PC-9 (cell line): ENCODE measurements around the gene MEAK7. TPM values are rescaled to one million over a fixed set of nuclear protein-coding genes. Genes with fewer than 3 reads are reported as not detected.

ENCODE experiments used
- BruUV-seq: library from RNA; stranded (reverse); fragments of 400-500 nt; replicated peaks from 2 replicates; lab custom pipeline; 2021; lab: Mats Ljungman, UMichigan
- CTCF ChIA-PET: fragments of 300-600 bp; sonication (Branson Sonifier 250); formaldehyde crosslinking; loops from one replicate; lab custom pipeline; 2022; ENCODE audit warnings: antibody characterized with exemption; lab: Charles Lee
- POLR2A ChIA-PET: fragments of 300-600 bp; sonication (Branson Sonifier 250); formaldehyde crosslinking; loops from one replicate; lab custom pipeline; 2022; ENCODE audit warnings: antibody characterized with exemption; ENCODE audit not compliant: unreplicated experiment; lab: Charles Lee
- DNase-seq, 2 experiments: peaks; one replicate each; pipeline versions ENCODE4 v3.0.0 to v3.0.0-alpha.2; 2015 to 2022; ENCODE audit warnings: mixed read lengths in 1 of 2
- H2AFZ ChIP-seq: fragments of 200-600 bp; sonication (generic); 2 replicates; pipeline ENCODE4 v1.8.1; 2017; ENCODE audit warnings: antibody characterized with exemption
- H3F3A ChIP-seq: fragments of 200-600 bp; sonication (generic); 2 replicates; pipeline ENCODE4 v1.8.1; 2017; ENCODE audit warnings: antibody characterized with exemption, mild to moderate bottlenecking, low read depth; ENCODE audit not compliant: insufficient read depth
- H3K27ac ChIP-seq: fragments of 200-600 bp; sonication (generic); 2 replicates; pipeline ENCODE4 v1.6.1; 2016; ENCODE audit warnings: mixed run types
- H3K27me3 ChIP-seq: fragments of 200-600 bp; sonication (generic); 2 replicates; pipeline ENCODE4 v1.6.1; 2016; ENCODE audit warnings: low read depth, mixed run types; ENCODE audit not compliant: insufficient read depth
- H3K36me3 ChIP-seq: fragments of 200-600 bp; sonication (generic); 2 replicates; pipeline ENCODE4 v1.6.1; 2016; ENCODE audit warnings: low read depth, mixed run types
- H3K4me1 ChIP-seq: fragments of 200-600 bp; sonication (generic); replicated peaks from 2 replicates; pipeline ENCODE4 v1.6.1; 2016; ENCODE audit warnings: mixed run types; ENCODE audit not compliant: insufficient read depth
- H3K4me2 ChIP-seq: fragments of 200-600 bp; sonication (generic); 2 replicates; pipeline ENCODE4 v1.6.1; 2017; ENCODE audit warnings: mixed run types
- H3K4me3 ChIP-seq: fragments of 200-600 bp; sonication (generic); 2 replicates; pipeline ENCODE4 v1.6.1; 2016; ENCODE audit warnings: mixed run types
- H3K79me2 ChIP-seq: fragments of 200-600 bp; sonication (generic); 2 replicates; pipeline ENCODE4 v1.6.1; 2017; ENCODE audit warnings: low read depth, mixed run types
- H3K9me2 ChIP-seq: fragments of 200-600 bp; sonication (generic); 2 replicates; pipeline ENCODE4 v1.8.1; 2017; ENCODE audit warnings: mild to moderate bottlenecking; ENCODE audit not compliant: insufficient read depth
- H3K9me3 ChIP-seq: fragments of 200-600 bp; sonication (generic); 2 replicates; pipeline ENCODE4 v1.8.1; 2016; ENCODE audit warnings: low read depth; ENCODE audit not compliant: insufficient read depth
- H4K20me1 ChIP-seq: fragments of 200-600 bp; sonication (generic); 2 replicates; pipeline ENCODE4 v1.8.1; 2017; ENCODE audit not compliant: insufficient read depth
- CTCF ChIP-seq: fragments of 200-600 bp; sonication (generic); conservative IDR thresholded peaks from 2 replicates; pipeline ENCODE4 v1.6.1; 2017; ENCODE audit warnings: mixed run types, antibody characterized with exemption, mild to moderate bottlenecking, moderate library complexity
- EZH2 ChIP-seq: fragments of 200-600 bp; sonication (generic); IDR thresholded peaks from 2 replicates; pipeline ENCODE4 v1.8.0; 2017; ENCODE audit warnings: antibody characterized with exemption, low read depth
- intact Hi-C: fragments of 100-400 bp; cut with micrococcal nuclease; formaldehyde crosslinking; loops from one replicate; pipeline ENCODE4 v1.10.0; 2022; ENCODE audit not compliant: unreplicated experiment
- total RNA-seq: library from RNA; stranded (reverse); gene quantifications from 2 replicates; pipeline ENCODE4 v1.2.3, GENCODE V29; 2021

The MEAK7 gene
- total RNA-seq, 1 experiment from 2014 or later = 73.4 TPM

GRCh38 chr16:84462296-84463210 is 41.9 kb downstream of the MEAK7 start:
- H3K9me2 ChIP-seq = no peaks in the 10 kb centered on the region
- intact Hi-C loops = no loop called here
- H3F3A ChIP-seq = peaks cover 8% of the 10 kb centered on the region
- no peaks in the 10 kb centered on the region for H4K20me1 ChIP-seq
- BruUV-seq = no TSS peak
- H3K27me3 ChIP-seq = no peaks in the 10 kb centered on the region
- H3K4me2 ChIP-seq = no peak overlapping the region
- DNase-seq = peak; percentile 39 to 57
- no peaks in the 10 kb centered on the region for H3K4me1 ChIP-seq
- TF ChIP-seq CTCF (no peak), EZH2 (no peak)
- H3K79me2 ChIP-seq = no peaks in the 10 kb centered on the region
- no peak overlapping the region for H2AFZ ChIP-seq
- H3K27ac ChIP-seq = no peak overlapping the region
- CTCF ChIA-PET = no interaction called here
- H3K4me3 ChIP-seq = no peak overlapping the region
- POLR2A ChIA-PET = no interaction called here
- H3K36me3 ChIP-seq = peaks cover 47% of the 10 kb centered on the region
- peaks cover 3% of the 10 kb centered on the region; the same call in 1 of the 2 replicates for H3K9me3 ChIP-seq

GRCh38 chr16:84461413-84462295 is 42.8 kb downstream of the MEAK7 start:
- Histone ChIP-seq H2AFZ (no peak overlapping the region), H4K20me1 (no peaks in the 10 kb centered on the region), H3F3A (peaks cover 1% of the 10 kb centered on the region), H3K4me3 (no peak overlapping the region), H3K9me2 (no peaks in the 10 kb centered on the region), H3K4me1 (no peaks in the 10 kb centered on the region), H3K27ac (no peak overlapping the region), H3K79me2 (no peaks in the 10 kb centered on the region), H3K4me2 (no peak overlapping the region), H3K36me3 (peaks cover 39% of the 10 kb centered on the region; the same call in 1 of the 2 replicates), H3K9me3 (0 out of 2 replicates have a peak, but pooled peaks cover 2% of the 10 kb centered on the region), H3K27me3 (no peaks in the 10 kb centered on the region)
- no peak for TF ChIP-seq EZH2
- TF ChIP-seq CTCF = no peak
- ChIA-PET CTCF (no interaction called here), POLR2A (no interaction called here)
- BruUV-seq = no TSS peak
- intact Hi-C loops = no loop called here
- no peak for DNase-seq

- no TSS peak for BruUV-seq
- Histone ChIP-seq H3K4me1 (no peaks in the 10 kb centered on the region), H3K27ac (no peak overlapping the region), H3K4me2 (no peak overlapping the region), H3K79me2 (no peaks in the 10 kb centered on the region), H3K9me3 (no peaks in the 10 kb centered on the region), H3K27me3 (no peaks in the 10 kb centered on the region), H3F3A (no peaks in the 10 kb centered on the region; the same call in 1 of the 2 replicates), H3K9me2 (no peaks in the 10 kb centered on the region), H2AFZ (no peak overlapping the region), H4K20me1 (no peaks in the 10 kb centered on the region), H3K4me3 (no peak overlapping the region), H3K36me3 (peaks cover 33% of the 10 kb centered on the region; the same call in 1 of the 2 replicates)
- ChIA-PET CTCF (no interaction called here), POLR2A (interaction anchor here (0.6 kb wide), 1 partner anchor 549 kb away, joined by 4 read pairs; no protein-coding TSS in a partner anchor)
- intact Hi-C loops = no loop called here
- no peak for DNase-seq
- TF ChIP-seq CTCF (no peak), EZH2 (no peak)
Observed at GRCh38 chr16:84461029-84461412, 43.4 kb downstream of the MEAK7 start.
